Fibroblast of the aortic adventitia (primary cell): ENCODE results near the gene LST1. TPM values are rescaled to one million over a fixed set of nuclear protein-coding genes. Genes with fewer than 3 reads are reported as not detected.

Source experiments
- DNase-seq: peaks from one replicate; pipeline ENCODE4 v3.0.0-alpha.2; 2010; ENCODE audit warnings: low read depth
- H3K4me3 ChIP-seq: 2 replicates; pipeline ENCODE4 v1.5.1; 2011; ENCODE audit warnings: low read depth, mild to moderate bottlenecking, control low read depth, low read length, moderate library complexity
- CTCF ChIP-seq: IDR thresholded peaks from 2 replicates; pipeline ENCODE4 v1.5.1; 2011; ENCODE audit warnings: mild to moderate bottlenecking, low read length, control low read depth, inconsistent platforms; ENCODE audit not compliant: insufficient read depth
- total RNA-seq: library from RNA; depleted of rRNA; stranded (reverse); fragments of >200 nt; gene quantifications from 2 replicates; pipeline ENCODE4 v1.2.3, GENCODE V29; 2012; ENCODE audit warnings: low replicate concordance

The LST1 gene
- total RNA-seq, 1 donor, result not detected

- no peak for DNase-seq
- no peak for TF ChIP-seq CTCF
- no peak overlapping the region for H3K4me3 ChIP-seq
These were observed 29.8 kb upstream of the LST1 start for GRCh38 chr6:31556307-31556706.

GRCh38 chr6:31557443-31558317, 28.4 kb upstream of the LST1 start:
- no peak overlapping the region for H3K4me3 ChIP-seq
- no peak for DNase-seq
- TF ChIP-seq CTCF, result no peak

- DNase-seq, result no peak
- no peak overlapping the region for H3K4me3 ChIP-seq
- TF ChIP-seq CTCF, result no peak
These were observed 27.8 kb upstream of the LST1 start for GRCh38 chr6:31558318-31558625.

- no peak for TF ChIP-seq CTCF
- no peak overlapping the region for H3K4me3 ChIP-seq
- peak; percentile 17 for DNase-seq
These were observed 27.2 kb upstream of the LST1 start for GRCh38 chr6:31558631-31559500.

- H3K4me3 ChIP-seq, result no peak overlapping the region
- TF ChIP-seq CTCF, result no peak
- DNase-seq, result no peak
These were observed 26.5 kb upstream of the LST1 start for GRCh38 chr6:31559606-31559957.

GRCh38 chr6:31559958-31560696, 25.9 kb upstream of the LST1 start:
- peak; percentile 39 for DNase-seq
- no peak for TF ChIP-seq CTCF
- no peak overlapping the region for H3K4me3 ChIP-seq
